GM12875 (cell line): ENCODE data around the gene ANAPC7.
"Not testable (repeated sequence)": the region's sequence is repeated elsewhere in the genome, so short reads cannot be mapped to it uniquely, and the experiment has no call there.

Source experiments
- H3K4me3 ChIP-seq: one replicate; pipeline ENCODE4 v1.5.1; 2011; ENCODE audit warnings: low read depth, low read length, control low read depth
- CTCF ChIP-seq: IDR thresholded peaks from 2 replicates; pipeline ENCODE4 v1.5.1; 2011; ENCODE audit warnings: low read depth, mild to moderate bottlenecking, control low read depth, inconsistent platforms, low read length, moderate library complexity, borderline replicate concordance; ENCODE audit not compliant: insufficient read depth

ANAPC7 gene

GRCh38 chr12:110365489-110366320, 37.8 kb downstream of the ANAPC7 start:
- TF ChIP-seq CTCF: no peak
- H3K4me3 ChIP-seq: no peak overlapping the region

- no peak for TF ChIP-seq CTCF
- H3K4me3 ChIP-seq: no peak overlapping the region
These were observed 42.3 kb downstream of the ANAPC7 start for GRCh38 chr12:110361216-110361615.

GRCh38 chr12:110358384-110359097, 45.0 kb downstream of the ANAPC7 start:
- H3K4me3 ChIP-seq: not testable (repeated sequence)

GRCh38 chr12:110355073-110355472, 48.4 kb downstream of the ANAPC7 start:
- no peak overlapping the region for H3K4me3 ChIP-seq
- peak; percentile 60 for TF ChIP-seq CTCF

GRCh38 chr12:110354172-110354780, 49.2 kb downstream of the ANAPC7 start:
- no peak for TF ChIP-seq CTCF

GRCh38 chr12:110353211-110353965, 50.1 kb downstream of the ANAPC7 start:
- TF ChIP-seq CTCF: no peak
- no peak overlapping the region for H3K4me3 ChIP-seq

More at GRCh38 chr12:110354172-110354780, 49.2 kb downstream of the ANAPC7 start:
- H3K4me3 ChIP-seq: no peak overlapping the region

GRCh38 chr12:110352401-110352800, 51.1 kb downstream of the ANAPC7 start:
- no peak for TF ChIP-seq CTCF
- H3K4me3 ChIP-seq: no peak overlapping the region
